ENCODE measurements around the gene USP1.

USP1 gene

DNA sequence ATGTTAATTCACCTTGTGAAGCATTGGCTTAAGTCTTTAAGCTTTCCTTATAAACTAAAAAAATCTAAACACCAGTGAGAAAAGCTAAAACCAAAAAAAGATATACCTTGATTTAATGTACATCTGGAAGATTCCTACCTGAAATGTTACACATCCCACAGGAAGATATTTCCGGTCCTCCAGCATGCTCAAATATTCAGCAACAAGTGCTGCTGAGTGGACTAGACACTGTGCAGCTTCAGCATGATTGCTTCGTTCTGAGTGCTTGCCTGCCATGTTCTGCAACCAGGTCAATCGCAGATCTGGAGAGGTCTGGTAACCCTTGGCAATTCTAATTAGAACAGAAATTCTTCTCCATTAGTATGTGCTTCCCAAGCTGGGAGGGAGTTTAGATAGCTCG lies 57.3 kb downstream of the USP1 start:
- DNase-seq: no peak

GRCh38 chr1:62500210-62500609 lies 63.4 kb downstream of the USP1 start:
- no peak for DNase-seq
